NCI-H2029 treated with DMSO at 0.1 percent for 48 hours (cell line): ENCODE measurements around the gene ATPAF2.

ENCODE experiments used
- DNase-seq: peaks from one replicate; lab custom pipeline; 2025; lab: John Stamatoyannopoulos, UW

Gene ATPAF2

DNA sequence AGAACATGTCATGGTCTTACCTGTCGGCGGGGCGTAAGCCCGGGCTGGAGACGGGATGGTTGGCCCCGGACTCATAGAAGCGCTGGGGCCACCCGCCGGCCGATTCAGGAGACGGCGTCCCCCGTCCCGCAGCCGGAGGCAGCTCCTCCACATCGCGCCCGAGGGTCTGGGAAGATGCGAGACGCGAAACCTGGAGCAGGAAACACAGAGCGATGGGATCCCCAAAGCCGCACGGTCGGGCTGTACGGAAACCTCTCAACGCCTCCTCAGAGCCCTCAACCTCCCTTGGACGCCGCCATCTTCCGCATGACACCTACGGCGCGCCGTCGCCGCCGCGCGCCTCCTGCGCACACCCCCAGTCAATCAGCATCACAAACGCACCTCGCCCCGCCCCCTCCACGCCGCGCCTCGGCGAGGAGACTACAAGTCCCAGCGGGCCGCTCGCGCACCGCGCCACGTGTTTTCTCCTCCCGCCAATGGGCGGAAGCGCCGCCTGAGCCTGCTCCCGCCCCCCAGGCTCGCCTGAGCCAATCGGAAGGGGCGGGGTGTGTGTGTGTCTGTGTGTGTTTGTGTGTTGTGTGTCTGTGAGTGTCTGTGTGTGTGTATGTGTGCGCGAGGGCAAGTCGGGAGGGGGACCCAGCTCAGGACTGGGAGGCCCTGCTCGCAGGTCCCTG, at the start of gene ATPAF2, which contains the start of gene GID4:
ATPAF2 (minus strand) TSS at position 308 of the 674 bp plus-strand sequence; CDS start at position 153, 155 bp downstream.
GID4 (plus strand) TSS at position 548 of the 674 bp plus-strand sequence; CDS start at position 605, 57 bp downstream.
- DNase-seq = peak; percentile 69

DNA sequence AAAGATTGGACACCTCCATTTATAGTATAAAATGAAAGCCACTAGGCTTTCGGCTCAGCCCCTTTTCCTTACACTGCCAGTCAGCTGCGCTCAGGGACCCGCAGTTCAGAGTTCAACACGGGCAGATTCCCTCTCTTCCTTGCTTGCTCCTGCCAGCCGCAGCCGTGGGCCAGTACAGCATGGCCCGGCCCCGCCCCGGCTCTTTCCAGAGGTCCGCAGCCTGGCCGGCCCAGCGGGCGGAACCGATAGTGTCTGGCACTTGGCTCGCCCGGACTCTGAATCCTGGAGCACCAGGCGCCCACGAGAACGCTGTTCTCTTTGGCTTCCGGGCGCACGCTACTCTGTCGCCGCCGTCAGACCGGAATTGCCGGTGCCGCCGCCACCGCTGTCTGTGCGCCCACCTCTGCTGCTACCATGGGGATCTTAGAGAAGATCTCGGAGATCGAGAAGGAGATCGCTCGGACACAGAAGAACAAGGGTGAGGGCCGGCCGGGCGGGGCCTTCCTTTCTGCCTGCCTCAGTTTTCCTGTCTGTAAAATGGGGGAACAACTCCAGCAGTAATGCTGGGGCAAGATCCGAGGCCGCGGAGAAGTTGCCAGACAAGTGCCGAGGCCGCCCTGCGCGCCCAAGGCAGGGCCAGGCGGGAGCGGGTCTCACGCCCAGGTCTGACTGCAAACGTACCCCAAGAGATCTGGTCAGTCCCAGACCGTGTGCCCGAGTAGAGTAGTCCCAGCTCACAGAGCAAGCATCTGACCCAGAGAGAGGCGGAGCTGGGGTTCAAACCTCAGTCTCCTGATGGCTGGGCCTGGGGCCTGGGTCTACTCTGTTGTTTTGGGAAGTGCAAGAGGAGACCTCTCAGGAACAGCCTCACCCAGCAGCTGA, 48.9 kb upstream of the ATPAF2 start, which contains the start of gene DRG2:
DRG2 (plus strand) TSS at position 339 of the 882 bp plus-strand sequence; CDS start at position 415, 76 bp downstream.
- peak; percentile 40 for DNase-seq

DNA sequence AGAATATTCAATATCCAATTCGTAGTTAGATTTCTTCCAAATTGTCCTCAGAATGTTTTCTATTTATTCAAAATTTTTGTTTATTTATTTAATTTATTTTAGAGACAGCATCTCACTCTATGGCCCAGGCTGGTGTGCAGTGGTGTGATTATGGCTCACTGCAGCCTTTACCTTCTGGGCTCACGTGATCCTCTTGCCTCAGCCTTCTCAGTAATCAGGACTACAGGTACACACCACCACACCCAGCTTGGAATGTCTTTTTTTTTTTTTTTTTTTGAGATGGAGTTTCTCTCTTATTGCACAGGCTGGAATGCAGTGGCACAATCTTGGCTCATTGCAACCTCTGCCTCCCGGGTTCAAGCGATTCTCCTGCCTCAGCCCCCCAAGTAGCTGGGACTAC, 45.3 kb upstream of the ATPAF2 start:
- DNase-seq = no peak

DNA sequence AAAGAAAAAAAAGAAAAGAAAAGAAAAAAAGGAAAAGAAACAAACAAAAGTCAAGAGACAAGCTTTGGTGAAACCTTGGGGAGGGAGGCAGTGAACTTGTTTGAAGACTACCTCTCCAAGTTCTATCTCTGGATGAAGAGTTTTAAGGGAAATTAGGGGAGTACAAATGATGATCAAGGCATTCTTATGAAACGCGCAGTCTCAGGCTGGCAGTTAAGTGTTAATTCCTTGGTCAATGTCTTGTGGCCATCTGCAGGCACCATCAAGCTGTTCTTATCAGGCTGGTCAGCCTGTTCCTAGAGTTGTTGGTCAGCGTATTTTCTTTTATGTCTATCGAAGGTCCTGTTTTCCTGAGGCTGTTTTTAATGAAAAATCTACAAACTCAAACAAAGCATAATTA, 40.6 kb upstream of the ATPAF2 start:
- DNase-seq = no peak

DNA sequence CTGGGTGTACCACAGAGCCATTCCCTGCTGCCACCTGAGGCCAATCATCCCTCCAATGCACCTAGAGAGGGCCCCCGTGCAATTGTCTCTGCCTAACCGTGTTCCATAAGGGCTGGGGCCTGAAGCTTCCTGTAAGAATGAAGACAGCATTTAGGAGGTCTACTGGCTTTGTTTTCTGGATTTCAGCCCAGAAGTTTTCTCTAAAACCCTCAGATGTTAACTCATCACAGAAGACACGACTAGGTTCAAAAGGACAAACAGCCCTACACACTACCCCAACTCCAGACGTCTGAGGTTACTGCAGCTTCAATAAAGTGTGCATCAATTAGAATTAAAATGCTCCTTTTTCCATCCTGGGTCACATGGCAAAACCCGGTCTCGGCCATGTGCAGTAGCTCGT, 38.0 kb upstream of the ATPAF2 start:
- DNase-seq = no peak

DNA sequence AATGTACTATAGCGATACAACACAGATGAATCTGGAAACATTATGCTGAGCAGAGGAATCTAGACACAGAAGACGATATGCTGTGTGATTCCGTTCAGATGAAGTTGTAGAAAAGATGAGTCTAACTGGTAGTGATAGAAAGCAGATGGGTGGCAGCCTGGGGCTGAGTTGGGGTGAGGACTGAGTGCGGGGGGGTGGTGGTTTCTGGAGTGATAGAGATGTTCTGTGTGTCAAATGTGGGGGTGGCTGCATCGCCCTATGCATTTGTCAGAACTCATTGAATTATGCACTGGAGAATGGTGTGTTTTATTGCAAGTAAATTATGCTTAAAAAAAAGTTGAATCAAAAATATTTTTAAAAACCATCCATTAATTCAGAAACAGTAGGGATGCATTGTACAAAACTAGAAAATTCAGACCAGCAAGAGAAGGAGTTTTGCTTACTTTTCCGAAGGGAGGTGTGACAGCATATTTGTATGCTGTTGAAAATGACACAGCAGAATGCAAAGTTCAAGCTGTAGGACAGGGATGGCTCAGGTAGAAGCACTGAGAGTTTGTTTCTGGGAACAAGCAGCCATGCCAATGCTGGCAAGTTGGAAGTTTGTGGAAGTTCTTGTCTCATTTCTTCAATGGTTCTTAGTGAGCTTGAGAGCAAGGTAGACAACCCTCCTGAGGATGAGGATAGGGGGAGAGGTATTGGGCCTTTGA, 35.8 kb upstream of the ATPAF2 start:
- DNase-seq = no peak

DNA sequence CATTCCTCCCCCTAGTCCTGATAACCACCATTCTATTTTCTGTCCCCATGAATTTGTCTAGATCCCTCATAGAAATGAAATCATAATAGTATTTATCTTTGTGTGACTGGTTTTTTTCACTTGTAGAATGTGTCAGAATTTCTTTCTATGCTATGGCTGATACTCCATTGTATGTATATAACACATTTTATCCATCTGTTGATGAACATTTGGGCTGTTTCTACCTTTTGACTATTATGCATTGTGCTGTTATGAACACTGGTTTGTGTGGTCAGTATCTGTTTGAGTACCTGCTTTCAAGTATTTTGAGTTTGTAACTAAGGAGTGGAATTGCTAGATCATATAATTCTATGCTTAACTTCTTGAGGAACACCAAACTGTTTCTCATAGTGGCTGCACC, 32.8 kb upstream of the ATPAF2 start:
- no peak for DNase-seq

DNA sequence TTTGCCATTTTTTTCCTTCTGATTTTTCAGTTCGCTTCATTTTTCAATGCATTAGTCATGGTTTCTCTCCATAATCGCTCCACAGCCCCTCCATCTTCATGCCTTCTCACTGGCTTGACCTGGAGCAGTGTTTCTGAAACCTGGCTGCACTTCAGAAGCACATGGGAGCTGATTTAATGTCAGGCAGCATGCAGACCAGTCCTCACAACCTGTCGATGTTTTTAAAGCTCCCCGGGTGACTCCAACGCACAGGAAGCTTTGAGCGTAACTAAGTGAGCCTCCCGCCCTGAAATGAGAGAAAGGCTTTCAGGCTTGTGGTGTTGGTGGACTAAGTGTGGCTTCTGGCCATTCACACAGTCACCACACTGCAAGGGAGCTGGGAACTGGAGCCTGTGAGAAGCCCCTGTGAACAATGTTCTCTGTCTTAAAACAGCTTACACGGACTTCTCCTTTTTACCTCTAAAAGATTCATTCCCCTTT, 31.9 kb upstream of the ATPAF2 start:
- DNase-seq = no peak

DNA sequence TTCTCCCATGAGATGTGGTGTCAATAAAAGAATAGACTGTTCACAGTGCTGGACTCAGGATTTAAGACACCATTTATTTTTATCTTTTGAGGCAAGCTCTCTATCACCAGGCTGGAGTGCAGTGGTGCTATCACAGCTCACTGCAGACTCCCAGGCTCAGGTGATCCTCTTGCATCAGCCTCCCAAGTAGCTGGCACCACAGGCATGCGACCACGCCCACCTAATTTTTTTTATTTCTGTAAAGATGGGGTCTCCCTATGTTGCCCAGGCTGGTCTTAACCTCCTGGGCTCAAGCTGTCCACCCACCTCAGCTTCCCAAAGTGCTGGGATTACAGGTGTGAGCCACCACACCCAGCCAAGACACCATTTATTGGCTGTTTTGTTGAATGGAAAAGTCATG, 30.1 kb upstream of the ATPAF2 start:
- DNase-seq = no peak

DNA sequence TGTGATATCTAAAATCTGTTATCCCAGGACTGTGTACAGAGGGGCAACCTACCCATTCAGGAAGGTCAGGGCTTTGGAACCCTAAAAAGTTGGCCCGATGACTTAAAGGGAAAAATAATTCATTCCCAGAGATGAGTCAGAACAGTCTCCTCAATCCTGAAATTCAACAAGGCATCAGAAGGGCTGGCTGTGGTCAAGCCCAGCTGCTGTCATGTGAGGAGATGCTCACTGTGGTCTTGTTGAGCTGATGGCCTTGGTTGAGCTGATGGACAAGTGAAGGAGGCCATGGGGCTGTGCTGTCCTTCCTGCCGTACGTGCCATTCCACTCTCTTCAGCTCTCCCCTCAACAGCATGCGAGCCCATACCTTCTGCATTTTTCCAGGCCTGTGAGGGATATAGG, 27.9 kb upstream of the ATPAF2 start:
- DNase-seq = no peak

DNA sequence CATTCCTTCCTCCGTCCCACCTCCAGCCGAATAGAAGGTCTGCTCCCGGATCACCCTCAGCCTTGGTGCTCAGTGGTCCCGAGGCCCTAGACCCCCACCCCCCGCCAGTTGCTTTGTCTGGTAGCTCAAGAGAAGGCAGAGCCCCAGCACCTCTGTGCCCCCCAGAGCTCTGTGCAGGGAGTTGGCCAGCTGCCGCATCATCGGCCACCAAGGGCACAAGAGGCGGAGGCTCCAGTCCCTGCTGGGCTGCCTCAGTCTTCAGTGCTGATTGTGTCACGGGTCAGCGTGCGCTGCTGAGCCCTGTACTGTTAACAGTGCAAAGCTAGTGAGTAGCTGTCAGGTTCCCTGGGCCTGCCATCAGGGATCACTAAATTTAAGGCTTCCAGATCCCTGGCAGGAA, 26.6 kb upstream of the ATPAF2 start:
- no peak for DNase-seq

DNA sequence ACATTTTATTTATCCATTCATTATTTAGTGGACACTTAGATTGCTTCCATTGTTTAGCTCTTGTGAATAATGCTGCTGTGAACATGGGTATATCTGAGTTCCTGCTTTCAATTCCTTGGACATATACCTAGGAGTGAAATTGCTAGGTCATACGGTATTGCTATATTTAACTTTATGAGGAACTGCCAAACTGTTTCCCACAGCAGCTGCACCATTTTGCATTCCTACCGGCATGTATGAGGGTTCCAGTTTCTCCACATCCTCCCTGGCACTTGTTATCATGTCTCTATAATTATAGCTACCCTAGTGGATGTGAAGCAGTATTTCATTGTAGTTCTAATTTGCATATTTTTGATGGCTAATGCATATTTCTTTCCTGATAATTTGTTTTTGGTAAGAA, 25.1 kb upstream of the ATPAF2 start:
- DNase-seq = no peak

DNA sequence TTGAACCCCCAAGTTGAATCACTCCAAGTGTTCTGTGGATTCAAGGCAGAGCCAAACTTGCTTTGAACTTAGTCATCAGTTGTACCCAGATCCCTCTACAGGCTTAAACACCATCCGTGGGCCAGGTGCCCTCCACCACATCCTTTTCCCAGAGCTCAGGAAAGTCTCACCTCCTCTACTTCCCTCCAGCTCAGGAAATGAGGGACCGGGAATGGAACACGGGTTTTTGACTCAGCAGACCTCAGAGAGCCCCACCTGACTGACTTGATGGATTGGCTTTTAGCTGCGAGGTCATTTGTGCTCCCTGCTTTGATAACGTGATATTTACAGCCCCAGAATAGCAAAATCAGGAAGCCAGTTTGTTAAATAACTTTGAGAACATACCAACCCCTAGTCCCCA, 20.3 kb upstream of the ATPAF2 start:
- DNase-seq = no peak

DNA sequence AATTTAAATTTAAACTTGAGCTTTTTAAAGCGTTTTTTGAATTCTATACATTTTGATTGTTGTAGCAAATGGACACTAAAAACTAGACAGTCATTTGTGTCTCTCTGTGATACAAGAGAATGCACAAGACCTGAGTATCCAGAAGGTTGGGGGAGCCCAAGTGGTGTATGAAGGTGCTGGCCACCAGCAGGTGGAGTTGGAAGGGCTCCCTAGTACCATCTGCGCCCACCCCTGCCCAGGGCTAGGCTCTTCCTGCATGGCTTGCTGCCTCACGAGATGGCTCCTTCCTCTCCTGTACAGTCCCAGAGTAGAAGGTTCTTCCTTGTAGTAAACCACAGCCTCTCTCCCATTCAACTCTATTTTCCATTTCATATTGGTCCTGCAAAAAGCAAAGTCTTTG, 17.2 kb upstream of the ATPAF2 start:
- DNase-seq = no peak

DNA sequence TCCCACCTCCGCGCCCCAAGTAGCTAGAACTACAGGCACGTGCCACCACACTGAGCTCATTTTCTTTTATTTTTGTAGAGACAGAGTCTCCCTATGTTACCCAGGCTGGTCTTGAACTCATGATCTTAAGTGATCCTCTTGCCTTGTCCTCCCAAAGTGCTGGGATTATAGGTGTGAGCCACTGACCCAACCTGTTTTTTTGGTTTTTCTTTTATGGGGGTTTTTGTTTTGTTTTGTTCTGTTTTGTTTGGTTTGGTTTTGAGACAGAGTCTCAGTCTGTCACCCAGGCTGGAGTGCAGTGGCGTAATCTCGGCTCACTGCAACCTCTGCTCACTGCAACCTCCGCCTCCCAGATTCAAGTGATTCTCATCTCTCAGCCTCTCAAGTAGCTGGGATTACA, 16.6 kb upstream of the ATPAF2 start:
- no peak for DNase-seq

DNA sequence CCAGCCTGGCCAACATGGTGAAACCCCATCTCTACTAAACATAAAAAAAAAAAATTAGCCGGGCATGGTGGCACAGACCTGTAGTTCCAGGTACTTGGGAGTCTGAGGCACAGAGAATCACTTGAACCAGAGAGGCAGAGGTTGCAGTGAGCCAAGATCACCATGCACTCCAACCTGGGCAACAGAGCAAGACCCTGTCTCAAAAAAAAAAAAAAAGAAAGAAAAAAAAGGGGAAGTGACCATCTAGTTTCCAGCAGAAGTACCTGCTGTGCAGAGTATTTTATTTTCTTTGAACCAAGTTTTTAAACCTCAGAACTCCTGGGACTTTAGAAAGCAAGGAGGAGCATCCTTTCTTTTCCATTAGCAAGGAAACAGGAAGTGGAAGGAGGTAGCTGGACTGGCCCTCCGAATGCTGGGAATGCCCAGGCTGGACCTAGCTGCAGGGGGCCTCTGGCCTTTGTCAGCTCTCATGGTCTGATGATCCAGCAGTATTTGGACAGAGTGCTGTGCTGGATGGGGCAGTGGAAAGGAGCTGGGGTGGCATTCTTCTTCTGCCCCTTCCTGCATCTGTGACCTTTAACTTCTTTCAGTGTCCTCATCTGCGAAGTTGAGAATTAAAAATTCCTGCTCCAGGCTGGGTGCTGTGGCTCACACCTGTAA, 6.9 kb upstream of the ATPAF2 start:
- DNase-seq = no peak

DNA sequence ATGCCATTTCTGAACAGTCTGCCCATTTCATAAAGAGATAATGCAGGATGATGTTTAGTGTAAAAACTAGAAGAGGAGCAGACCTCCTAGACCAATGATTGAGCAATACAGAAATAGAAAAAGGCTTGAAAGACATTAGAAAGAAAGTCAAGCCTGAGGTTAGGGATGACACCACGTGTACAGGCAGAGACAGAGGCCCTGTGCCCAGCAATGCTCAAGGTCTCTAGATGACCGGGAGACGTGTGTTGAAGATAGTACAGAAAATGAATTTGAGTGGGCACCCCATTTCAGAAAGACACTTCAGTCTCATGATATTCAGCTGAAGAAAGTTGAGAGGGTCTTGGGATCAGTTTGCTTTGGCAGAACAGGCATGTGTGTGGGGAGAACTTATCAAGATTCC, 5.6 kb upstream of the ATPAF2 start:
- DNase-seq = no peak

DNA sequence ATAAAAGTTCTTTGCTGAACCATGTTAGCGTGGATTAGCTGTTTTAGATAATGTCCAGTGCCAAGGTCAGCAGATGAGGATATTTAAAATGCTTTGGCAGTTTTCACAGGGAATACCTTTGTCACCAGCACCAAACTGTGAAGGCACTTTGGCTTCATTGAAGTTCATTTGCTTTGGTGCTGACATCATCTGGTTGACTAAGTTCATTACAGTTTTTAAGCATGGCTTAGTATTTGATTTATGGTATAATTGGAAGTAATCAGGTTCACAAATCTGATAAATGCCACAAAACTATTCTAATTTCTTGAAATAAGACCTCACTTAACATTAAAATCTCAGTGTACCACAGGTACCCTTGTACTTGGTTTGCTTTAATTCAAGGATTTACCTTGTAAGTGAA, 4.5 kb upstream of the ATPAF2 start:
- DNase-seq = no peak

DNA sequence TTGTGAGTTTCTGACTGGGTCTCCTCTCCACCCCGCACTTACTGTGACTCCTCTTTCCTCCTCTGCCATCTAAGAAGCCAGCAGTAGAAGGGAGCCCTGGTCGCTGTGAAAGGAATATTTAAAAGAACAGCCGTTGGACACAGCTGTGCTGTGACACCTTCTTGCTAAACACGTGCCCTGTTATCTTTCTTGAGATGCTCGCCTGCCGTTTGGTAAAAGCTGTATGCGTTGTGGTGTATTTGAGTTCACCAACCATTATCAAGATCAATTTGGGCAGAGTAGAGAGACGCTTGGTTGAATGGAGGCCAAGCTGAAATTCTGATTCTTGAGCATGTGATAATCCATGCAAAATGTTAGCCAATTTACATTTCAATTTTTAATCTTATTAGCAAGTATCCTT, 4.0 kb upstream of the ATPAF2 start:
- DNase-seq = no peak

DNA sequence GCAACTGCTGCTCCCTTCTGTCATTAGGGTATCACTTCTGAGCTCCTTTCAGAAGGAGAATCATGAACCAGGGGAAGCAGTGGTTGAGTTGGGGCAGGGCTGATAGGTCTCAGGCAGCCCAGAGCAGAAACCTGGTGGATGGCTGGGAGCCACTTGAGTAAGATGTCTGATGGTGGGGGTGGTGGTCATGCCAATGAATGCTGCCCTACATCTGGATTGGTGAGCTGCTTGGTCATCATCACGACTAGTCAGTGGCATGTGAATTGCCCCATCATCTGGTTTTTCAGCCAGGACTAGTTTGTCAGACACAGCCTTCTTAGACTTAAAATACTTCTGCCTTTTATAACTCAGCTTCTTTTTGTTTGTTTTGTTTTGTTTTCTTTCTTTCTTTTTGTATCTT, 2.8 kb upstream of the ATPAF2 start:
- DNase-seq = no peak

DNA sequence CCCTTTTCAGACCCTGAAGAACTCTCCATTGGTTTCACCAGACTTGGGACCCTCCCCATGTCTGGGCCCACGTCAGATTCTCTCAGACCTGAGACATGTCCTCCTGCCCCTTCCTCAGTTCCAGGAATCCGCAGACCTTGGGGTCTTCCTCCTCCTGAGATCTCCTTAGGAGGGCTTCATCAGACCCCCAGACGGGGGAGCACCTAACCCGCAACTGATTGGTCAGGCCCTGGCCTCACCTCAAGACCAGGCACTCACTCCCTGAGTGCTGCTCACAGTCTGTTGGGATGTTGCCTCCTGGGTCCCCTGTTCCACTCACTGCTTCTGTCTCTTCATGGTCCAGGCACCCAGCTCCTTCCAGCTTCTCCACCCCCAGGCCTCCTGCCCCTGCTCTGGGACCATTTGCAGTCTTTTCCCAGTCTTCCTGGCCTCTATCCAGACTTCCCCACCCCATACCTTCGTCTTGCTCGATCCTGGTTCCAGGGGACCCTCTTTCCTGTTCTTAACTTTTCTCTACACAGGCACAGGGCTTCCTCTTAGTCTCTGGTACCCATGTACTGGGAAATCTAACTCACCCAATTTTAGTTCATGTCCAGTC, 1.4 kb upstream of the ATPAF2 start:
- no peak for DNase-seq
